Measurements from ENCODE around the gene SELP.

DNA sequence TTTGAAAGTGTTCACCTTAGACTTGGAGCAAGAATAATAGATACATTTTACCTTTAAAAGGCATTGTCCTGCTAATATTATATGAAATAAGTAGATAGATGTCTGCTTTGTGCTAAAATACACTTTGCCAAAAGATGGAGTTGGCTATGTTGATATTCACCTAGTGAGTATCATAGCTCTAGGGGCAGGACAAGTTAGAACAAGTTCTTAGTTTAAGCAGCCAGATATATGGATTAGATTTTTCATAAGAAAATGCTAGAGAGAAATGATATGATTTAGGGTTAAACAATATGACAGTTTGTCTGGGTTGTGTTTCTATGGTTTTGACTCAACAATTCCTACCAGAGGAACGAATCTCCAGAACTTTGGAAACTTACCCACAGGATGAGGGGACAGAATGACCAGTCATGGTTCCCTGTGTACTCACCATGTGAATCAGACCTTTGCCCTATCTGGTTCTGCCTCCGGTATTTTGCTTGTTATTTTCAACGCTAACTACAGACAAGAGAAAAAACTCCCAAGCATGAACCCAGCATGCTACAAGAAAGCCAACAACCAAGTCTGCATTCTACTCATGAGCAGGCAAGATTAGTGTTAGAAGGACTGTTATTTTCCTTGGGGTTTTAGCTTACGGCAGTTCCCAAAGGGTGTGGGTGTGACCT is 45.3 kb downstream of the SELP start:
- TF ChIP-seq CTCF (IDR thresholded peaks at IDR 0.05) (no peak), POLR2A (IDR thresholded peaks at IDR 0.05) (no peak), POLR2AphosphoS5 (IDR thresholded peaks at IDR 0.05) (no peak)
